Measurements from ENCODE around the gene NR4A1. TPM values are rescaled to one million over a fixed set of nuclear protein-coding genes. Genes with fewer than 3 reads are reported as not detected.

NR4A1 gene
- total RNA-seq, 2 donors from 2014 or later = 150 to 238 TPM

GRCh38 chr12:52046859-52047258 is 4.4 kb upstream of the NR4A1 start:
- TF ChIP-seq, protein P1, sequence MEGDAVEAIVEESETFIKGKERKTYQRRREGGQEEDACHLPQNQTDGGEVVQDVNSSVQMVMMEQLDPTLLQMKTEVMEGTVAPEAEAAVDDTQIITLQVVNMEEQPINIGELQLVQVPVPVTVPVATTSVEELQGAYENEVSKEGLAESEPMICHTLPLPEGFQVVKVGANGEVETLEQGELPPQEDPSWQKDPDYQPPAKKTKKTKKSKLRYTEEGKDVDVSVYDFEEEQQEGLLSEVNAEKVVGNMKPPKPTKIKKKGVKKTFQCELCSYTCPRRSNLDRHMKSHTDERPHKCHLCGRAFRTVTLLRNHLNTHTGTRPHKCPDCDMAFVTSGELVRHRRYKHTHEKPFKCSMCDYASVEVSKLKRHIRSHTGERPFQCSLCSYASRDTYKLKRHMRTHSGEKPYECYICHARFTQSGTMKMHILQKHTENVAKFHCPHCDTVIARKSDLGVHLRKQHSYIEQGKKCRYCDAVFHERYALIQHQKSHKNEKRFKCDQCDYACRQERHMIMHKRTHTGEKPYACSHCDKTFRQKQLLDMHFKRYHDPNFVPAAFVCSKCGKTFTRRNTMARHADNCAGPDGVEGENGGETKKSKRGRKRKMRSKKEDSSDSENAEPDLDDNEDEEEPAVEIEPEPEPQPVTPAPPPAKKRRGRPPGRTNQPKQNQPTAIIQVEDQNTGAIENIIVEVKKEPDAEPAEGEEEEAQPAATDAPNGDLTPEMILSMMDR (IDR thresholded peaks at IDR 0.05) = no peak
- H3K27me3 ChIP-seq = no peaks in the 10 kb centered on the region
- H3K9me3 ChIP-seq = no peaks in the 10 kb centered on the region
- peaks cover 0 to 86% of the 10 kb centered on the region in 2 donors for H3K4me1 ChIP-seq
- no peaks in the 10 kb centered on the region for H3K36me3 ChIP-seq
- no peak overlapping the region for H3K4me3 ChIP-seq
- DNase-seq (ENCODE audit: low spot score) = no peak
- H3K27ac ChIP-seq = peak overlapping the region; percentile 94 to 99

- Histone ChIP-seq H3K36me3 (peaks cover 10% of the 10 kb centered on the region), H3K4me1 (peaks cover 0 to 83% of the 10 kb centered on the region in 2 donors), H3K27me3 (no peaks in the 10 kb centered on the region), H3K4me3 (no peak overlapping the region), H3K9me3 (no peaks in the 10 kb centered on the region), H3K27ac (peak overlapping the region; percentile 99)
- DNase-seq (ENCODE audit: low spot score) = no peak
- TF ChIP-seq, protein P1 (IDR thresholded peaks at IDR 0.05) = no peak
Measured at GRCh38 chr12:52049286-52049685, 2.0 kb upstream of the NR4A1 start.

DNA sequence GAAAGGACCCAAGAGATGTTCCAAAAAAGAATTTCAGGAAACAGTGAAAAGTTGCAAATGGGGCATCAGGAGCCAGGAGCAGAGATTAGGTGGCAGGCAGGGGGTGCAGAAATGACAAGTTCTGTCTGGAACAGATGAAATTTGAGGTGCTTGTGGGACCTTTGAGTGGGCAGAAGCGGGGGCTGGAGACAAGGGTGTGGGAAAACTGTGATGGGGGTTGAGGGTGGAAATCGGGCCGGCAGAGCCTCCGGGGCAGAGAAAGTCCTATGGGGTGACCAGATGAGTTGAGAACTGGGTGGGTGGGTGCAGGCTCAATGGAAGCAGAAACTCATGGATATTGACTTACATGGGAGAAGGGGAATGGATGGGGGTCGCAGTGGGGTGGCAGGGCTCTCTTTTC is 1.6 kb upstream of the NR4A1 start:
- H3K4me3 ChIP-seq = no peak overlapping the region
- no peaks in the 10 kb centered on the region for H3K27me3 ChIP-seq
- TF ChIP-seq, protein P1 (IDR thresholded peaks at IDR 0.05) = no peak
- H3K4me1 ChIP-seq = peaks cover 0 to 85% of the 10 kb centered on the region in 2 donors
- H3K27ac ChIP-seq = peak overlapping the region; percentile 99
- DNase-seq (ENCODE audit: low spot score) = no peak
- peaks cover 14% of the 10 kb centered on the region for H3K36me3 ChIP-seq
- no peaks in the 10 kb centered on the region for H3K9me3 ChIP-seq

DNA sequence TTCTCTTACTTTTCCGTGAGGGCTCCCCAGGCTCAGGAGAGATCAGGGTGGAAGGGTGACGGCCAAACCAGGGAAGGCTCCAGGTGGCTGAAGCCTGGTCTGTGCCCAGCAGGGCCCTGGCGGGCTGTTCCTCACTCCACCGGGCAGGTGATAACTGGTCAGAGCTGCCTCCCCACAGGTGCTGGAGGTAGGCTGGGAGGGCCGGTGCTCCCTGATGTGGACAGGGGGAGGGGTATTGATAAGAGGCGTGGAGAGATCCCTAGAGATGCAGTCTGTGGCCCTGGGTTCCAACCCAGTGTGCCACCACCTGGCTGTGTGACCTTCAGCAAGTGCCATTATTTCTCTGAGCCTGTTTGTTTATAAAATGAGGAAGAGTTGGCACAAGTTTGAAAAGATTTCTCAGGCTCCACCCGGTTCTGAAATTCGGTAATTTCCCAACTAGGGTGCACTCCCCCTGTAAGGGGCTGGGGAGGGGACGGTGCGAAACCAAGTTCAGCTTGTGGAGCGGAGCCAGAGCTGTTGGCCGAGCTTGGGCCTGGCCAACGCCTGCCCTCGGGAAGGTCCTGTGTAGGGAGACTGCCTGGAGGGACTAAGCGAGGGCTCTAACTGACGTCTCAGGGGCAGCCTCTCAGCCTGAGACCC is 1.0 kb upstream of the NR4A1 start:
- Histone ChIP-seq H3K27me3 (no peaks in the 10 kb centered on the region), H3K9me3 (no peaks in the 10 kb centered on the region), H3K4me3 (peak overlapping the region; percentile 45 to 67), H3K4me1 (peaks cover 0 to 85% of the 10 kb centered on the region in 2 donors), H3K27ac (peak overlapping the region; percentile 99), H3K36me3 (peaks cover 20% of the 10 kb centered on the region)
- TF ChIP-seq, protein P1 (IDR thresholded peaks at IDR 0.05) = no peak
- DNase-seq (ENCODE audit: low spot score) = no peak

- H3K9me3 ChIP-seq = no peaks in the 10 kb centered on the region
- peaks cover 44% of the 10 kb centered on the region for H3K36me3 ChIP-seq
- TF ChIP-seq, protein P1 (IDR thresholded peaks at IDR 0.05) = no peak
- H3K27me3 ChIP-seq = no peaks in the 10 kb centered on the region
- H3K4me1 ChIP-seq = peaks cover 0 to 80% of the 10 kb centered on the region in 2 donors
- no peak for DNase-seq (ENCODE audit: low spot score)
- peak overlapping the region; percentile 99 for H3K27ac ChIP-seq
- H3K4me3 ChIP-seq = peak overlapping the region; percentile 65 to 67
Measured at GRCh38 chr12:52052468-52053186, 1.4 kb downstream of the NR4A1 start.
